ENCODE results near the gene STMN3.
"Not testable (repeated sequence)": the region's sequence is repeated elsewhere in the genome, so short reads cannot be mapped to it uniquely, and the experiment has no call there.

Gene STMN3

GRCh38 chr20:63612276-63612931 is 40.8 kb downstream of the STMN3 start:
- no peak for DNase-seq

GRCh38 chr20:63611646-63612045 is 41.6 kb downstream of the STMN3 start:
- no peak for DNase-seq

- no peak for DNase-seq
These were observed 42.4 kb downstream of the STMN3 start for GRCh38 chr20:63610581-63611435.

DNA sequence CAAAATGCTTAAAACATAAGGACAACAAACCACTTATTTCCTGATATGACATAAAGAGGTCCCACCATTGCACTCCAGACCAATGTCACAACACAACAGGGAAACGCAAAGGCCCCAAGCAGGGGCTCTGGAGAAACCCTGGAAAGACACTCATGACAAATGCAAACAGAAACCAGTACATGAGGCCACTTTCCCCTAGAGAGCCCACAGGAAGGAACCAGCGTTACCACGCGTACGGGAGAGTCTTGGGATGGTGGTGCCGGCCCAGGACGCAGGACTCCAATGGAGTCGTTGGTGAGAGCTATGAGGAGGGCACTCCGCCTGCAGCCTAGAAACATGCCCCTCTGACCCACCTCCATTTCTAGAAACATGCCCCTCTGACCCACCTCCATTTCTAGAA is 46.5 kb downstream of the STMN3 start:
- DNase-seq: no peak

DNA sequence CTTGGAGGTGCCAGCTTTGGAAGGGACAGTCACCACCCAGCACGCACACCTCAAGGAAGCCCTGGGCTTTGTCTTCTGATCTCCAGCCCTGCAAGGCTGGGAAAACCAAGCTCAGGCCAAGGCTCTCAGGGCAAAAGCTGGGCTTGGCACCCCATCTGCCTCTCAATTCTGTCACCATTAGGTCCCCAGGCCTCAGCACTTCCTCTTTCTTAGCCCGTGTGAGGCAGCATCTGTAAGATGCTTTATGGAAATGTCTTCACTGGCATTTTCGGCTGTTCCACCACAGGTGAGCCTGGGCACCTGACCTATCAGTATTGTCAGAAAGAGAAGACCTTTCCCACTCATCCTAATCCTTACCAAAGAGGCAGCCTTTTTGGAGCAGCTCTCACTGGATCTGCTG is 50.9 kb downstream of the STMN3 start:
- DNase-seq: no peak

- DNase-seq: not testable (repeated sequence)
These were observed 51.5 kb downstream of the STMN3 start for GRCh38 chr20:63601679-63602078.

DNA sequence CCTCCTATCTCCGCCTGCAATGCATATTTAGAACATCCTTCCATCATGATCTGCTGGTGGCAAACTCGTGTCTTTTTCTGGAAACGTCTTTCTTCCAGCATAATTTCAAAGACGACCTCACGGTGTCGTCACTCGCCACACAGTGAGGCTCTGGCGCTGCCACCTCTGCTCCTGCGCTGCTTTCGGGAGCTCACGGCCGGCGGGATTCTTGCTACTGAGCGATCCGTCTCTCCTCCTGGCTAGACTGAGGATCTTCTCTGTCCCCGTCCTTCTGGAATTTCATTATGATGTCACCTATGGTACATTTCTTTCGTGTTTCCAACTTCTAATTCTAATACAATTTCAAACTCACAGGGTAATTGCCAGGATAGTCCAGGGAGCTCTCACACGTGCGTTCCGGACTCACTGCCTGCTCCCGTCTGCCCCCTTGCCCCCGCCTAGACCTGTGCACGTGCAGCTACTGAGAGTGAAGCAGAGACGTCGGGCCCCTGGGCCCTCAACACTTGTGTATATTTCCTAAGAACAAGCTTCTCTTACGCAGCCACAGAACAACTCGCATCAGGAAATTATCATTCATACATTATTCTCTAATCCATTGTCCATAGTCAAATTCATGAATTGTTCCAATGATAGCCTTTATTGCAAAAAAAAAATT is 53.7 kb downstream of the STMN3 start:
- DNase-seq: no peak

- DNase-seq: no peak
These were observed 54.5 kb downstream of the STMN3 start for GRCh38 chr20:63598479-63599395.

GRCh38 chr20:63597651-63598478 is 55.4 kb downstream of the STMN3 start:
- no peak for DNase-seq

DNA sequence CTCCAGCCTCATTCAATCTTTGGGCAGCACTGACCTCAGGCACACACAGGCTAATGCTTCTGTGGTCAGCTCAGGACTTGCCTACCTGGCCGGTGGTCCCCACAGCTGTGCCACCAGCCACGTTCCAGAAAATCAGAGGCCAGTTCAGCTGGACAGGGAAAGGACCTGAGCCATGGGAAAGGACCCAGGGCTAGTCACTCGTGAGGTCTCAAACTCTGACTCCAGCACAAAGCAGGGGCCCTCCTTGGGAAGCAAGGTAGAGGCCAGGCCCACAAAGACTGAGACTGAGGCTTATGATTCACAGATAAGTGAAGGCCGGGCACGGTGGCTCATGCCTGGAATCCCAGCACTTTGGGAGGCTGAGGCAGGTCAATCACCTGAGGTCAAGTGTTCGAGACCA is 56.8 kb downstream of the STMN3 start:
- no peak for DNase-seq

GRCh38 chr20:63595416-63596127 is 57.7 kb downstream of the STMN3 start:
- DNase-seq: no peak

DNA sequence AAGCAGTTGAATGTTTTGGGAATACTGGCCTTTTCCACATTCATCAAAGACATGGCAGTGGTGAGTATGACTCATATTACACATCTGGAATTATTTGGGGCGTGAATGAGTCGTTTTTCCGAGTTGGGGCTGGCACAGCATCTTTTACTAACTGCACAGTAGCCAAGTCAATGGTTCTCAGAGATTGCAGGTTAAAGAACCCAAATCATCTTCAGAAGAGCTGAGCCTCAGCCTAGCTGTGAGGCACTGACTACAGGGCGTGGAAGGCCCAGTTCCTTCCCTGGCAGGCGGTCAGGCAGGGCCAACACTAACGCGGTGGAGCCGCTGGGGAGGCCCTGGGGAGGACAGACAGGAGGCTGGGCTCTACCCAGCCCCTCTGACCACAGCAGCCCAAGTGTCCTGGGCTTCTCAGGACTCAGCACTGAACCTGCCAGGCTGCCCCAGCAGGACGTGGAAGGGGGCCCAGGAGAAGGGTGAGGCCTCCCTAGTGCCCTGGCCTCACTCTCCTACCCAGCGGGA is 59.1 kb downstream of the STMN3 start:
- no peak for DNase-seq

DNA sequence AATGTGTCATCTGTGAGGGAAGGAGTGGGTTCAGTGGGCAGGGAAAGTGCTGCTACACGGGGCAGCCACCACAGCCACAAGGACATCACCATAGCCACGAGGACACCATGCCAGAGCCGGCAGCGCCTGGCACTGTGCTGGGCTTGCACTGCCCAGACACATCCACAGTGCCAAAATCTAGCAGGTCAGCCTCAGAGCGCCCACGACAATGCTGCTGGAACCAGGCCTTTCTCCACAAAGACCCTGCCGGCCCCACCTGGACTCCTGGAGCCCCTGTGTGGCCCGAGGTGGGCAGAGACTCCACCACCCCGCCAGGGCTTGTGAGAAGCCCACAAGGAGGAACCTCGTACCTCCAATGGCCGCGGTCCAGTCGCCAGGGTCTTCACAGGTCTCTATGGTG is 60.6 kb downstream of the STMN3 start:
- DNase-seq: peak in 5 of 14 donors; percentile 5 to 41 (median 20)

DNA sequence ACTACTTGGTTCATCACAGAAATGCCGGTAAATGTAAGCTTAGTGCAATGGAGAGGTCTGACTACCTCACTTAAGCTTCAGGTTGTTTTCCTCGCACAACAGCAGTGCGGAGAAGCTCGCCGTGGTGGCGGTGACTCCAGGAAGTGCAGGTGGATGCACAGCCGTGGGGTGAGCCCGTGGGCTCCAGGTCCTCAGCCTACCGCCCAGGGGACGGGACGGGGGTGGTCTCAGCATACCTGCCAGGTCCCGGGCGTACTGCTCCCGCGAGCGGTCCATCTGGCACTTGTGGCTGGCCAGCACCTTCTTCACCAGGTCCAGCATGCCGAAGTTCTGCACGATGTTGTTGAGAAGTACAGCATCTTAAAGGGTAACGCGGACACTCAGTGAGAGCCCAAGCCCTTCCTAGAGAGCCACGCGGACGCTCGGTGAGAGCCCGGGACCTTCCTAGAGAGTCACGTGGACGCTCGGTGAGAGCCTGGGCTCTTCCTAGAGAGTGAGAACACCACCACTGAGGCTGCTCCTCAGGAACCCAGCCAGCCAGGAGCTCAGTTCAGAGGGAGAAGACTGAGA is 61.4 kb downstream of the STMN3 start:
- no peak for DNase-seq

- DNase-seq: no peak
These were observed 62.1 kb downstream of the STMN3 start for GRCh38 chr20:63591147-63591533.

GRCh38 chr20:63590218-63591146 is 62.7 kb downstream of the STMN3 start:
- DNase-seq: no peak
